Renal cortex interstitium (tissue), 15 donors: ENCODE results near the gene KIF26B. TPM values are rescaled to one million over a fixed set of nuclear protein-coding genes. Genes with fewer than 3 reads are reported as not detected.

Experiments used
- DNase-seq, 11 donors: peaks; one replicate each; pipeline ENCODE4 v3.0.0-alpha.2; 2013; ENCODE audit warnings: low read depth in 9 of 11, low spot score in 4 of 11; ENCODE audit errors: extremely low read depth in 1 of 11
- long read RNA-seq, 16 experiments: transcript quantifications; one replicate each; lab custom pipeline, GENCODE V29; 2026
- polyA plus RNA-seq, 3 donors: library from polyadenylated mRNA; unstranded; fragments of 120-200 nt; gene quantifications; one replicate each; pipeline ENCODE4 v1.2.1, GENCODE V29; 2013; ENCODE audit not compliant: insufficient read length in 3 of 3

The KIF26B gene
- 10 to 100 TPM; 33.4 to 39.4 (median 38.3) TPM for polyA plus RNA-seq
- long read RNA-seq, donor 1, partial matches to known transcripts: 9 of 9 reads
- long read RNA-seq, donor 1, other reads (novel, unspliced or antisense): 0 of 9 reads
- long read RNA-seq, donor 2, partial matches to known transcripts: 10 of 11 reads
- long read RNA-seq, donor 2, other reads (novel, unspliced or antisense): 0 of 11 reads
- long read RNA-seq, donor 3, partial matches to known transcripts: 28 of 29 reads
- long read RNA-seq, donor 3, other reads (novel, unspliced or antisense): 0 of 29 reads
- long read RNA-seq, donor 4, partial matches to known transcripts: 12 of 12 reads
- long read RNA-seq, donor 4, other reads (novel, unspliced or antisense): 0 of 12 reads
- long read RNA-seq, donor 5: 0 reads
- long read RNA-seq, donor 6, partial matches to known transcripts: 5 of 5 reads
- long read RNA-seq, donor 6, other reads (novel, unspliced or antisense): 0 of 5 reads
- long read RNA-seq, donor 7, partial matches to known transcripts: 45 of 46 reads
- long read RNA-seq, donor 7, other reads (novel, unspliced or antisense): 0 of 46 reads
- long read RNA-seq, donor 8, partial matches to known transcripts: 40 of 40 reads
- long read RNA-seq, donor 8, other reads (novel, unspliced or antisense): 0 of 40 reads
- long read RNA-seq, donor 9, partial matches to known transcripts: 21 of 21 reads
- long read RNA-seq, donor 9, other reads (novel, unspliced or antisense): 0 of 21 reads
- long read RNA-seq, donor 10, partial matches to known transcripts: 10 of 10 reads
- long read RNA-seq, donor 10, other reads (novel, unspliced or antisense): 0 of 10 reads
- long read RNA-seq, donor 11, partial matches to known transcripts: 11 of 11 reads
- long read RNA-seq, donor 11, other reads (novel, unspliced or antisense): 0 of 11 reads
- long read RNA-seq, donor 12: 0 reads
- long read RNA-seq, donor 13, partial matches to known transcripts: 29 of 30 reads
- long read RNA-seq, donor 13, other reads (novel, unspliced or antisense): 0 of 30 reads
- long read RNA-seq, donor 14, partial matches to known transcripts: 28 of 49 reads
- long read RNA-seq, donor 14, other reads (novel, unspliced or antisense): 21 of 49 reads
- long read RNA-seq, donor 15: 0 reads
- long read RNA-seq, donor 16, partial matches to known transcripts: 60 of 63 reads
- long read RNA-seq, donor 16, other reads (novel, unspliced or antisense): 0 of 63 reads

GRCh38 chr1:245154429-245155271 is at the start of gene KIF26B:
Gene KIF26B, plus strand, starts transcription at chr1:245154985. Its CDS starts 440 bp downstream, at chr1:245155425.
- DNase-seq: peak in 5 of 11 donors; percentile 28 to 61 (median 56)

GRCh38 chr1:245105042-245105441 is 49.7 kb upstream of the KIF26B start:
- no peak for DNase-seq

GRCh38 chr1:245105815-245106410 is 48.9 kb upstream of the KIF26B start:
- no peak for DNase-seq

GRCh38 chr1:245107776-245108114 is 47.0 kb upstream of the KIF26B start:
- DNase-seq: no peak

- no peak for DNase-seq
Observed at GRCh38 chr1:245108246-245108645, 46.5 kb upstream of the KIF26B start.

GRCh38 chr1:245108909-245109308 is 45.9 kb upstream of the KIF26B start:
- no peak for DNase-seq

GRCh38 chr1:245110406-245110805 is 44.4 kb upstream of the KIF26B start:
- DNase-seq: no peak

- no peak for DNase-seq
Observed at GRCh38 chr1:245111073-245111472, 43.7 kb upstream of the KIF26B start.

GRCh38 chr1:245113649-245114048 is 41.1 kb upstream of the KIF26B start:
- no peak for DNase-seq

GRCh38 chr1:245116131-245116530 is 38.7 kb upstream of the KIF26B start:
- DNase-seq: no peak

- no peak for DNase-seq
Observed at GRCh38 chr1:245116751-245117150, 38.0 kb upstream of the KIF26B start.

- DNase-seq: no peak
Observed at GRCh38 chr1:245118066-245118465, 36.7 kb upstream of the KIF26B start.

GRCh38 chr1:245118806-245119205 is 36.0 kb upstream of the KIF26B start:
- DNase-seq: no peak

- no peak for DNase-seq
Observed at GRCh38 chr1:245121523-245121922, 33.3 kb upstream of the KIF26B start.

- no peak for DNase-seq
Observed at GRCh38 chr1:245124241-245124640, 30.5 kb upstream of the KIF26B start.

GRCh38 chr1:245124644-245125043 is 30.1 kb upstream of the KIF26B start:
- no peak for DNase-seq

- no peak for DNase-seq
Observed at GRCh38 chr1:245126530-245126929, 28.3 kb upstream of the KIF26B start.

- no peak for DNase-seq
Observed at GRCh38 chr1:245128381-245129101, 26.2 kb upstream of the KIF26B start.
